GM12878 (cell line): ENCODE results near the gene HOXD9. TPM values are rescaled to one million over a fixed set of nuclear protein-coding genes. Genes with fewer than 3 reads are reported as not detected.

Experiments
- ATAC-seq: fragments of 200-7000 bp; cut with Tn5 transposase; 3 replicates; pipeline ENCODE4 v1.9.1; 2020; ENCODE audit warnings: mild to moderate bottlenecking, moderate library complexity
- BruUV-seq: library from RNA; stranded (reverse); fragments of 400-500 nt; replicated peaks from 2 replicates; lab custom pipeline; 2021; lab: Mats Ljungman, UMichigan
- CTCF ChIA-PET: fragments of 300-600 bp; sonication (Branson Sonifier 250); formaldehyde crosslinking; extraction: SDS; loops from one replicate; lab custom pipeline; 2021; ENCODE audit warnings: inconsistent platforms; lab: Yijun Ruan, JAX
- POLR2A ChIA-PET: fragments of 350-600 bp; formaldehyde crosslinking; extraction: SDS; loops from one replicate; lab custom pipeline; 2021; ENCODE audit warnings: inconsistent platforms; lab: Charles Lee
- RAD21 ChIA-PET: fragments of 300-600 bp; sonication (Branson Sonifier 250); formaldehyde crosslinking; loops from one replicate; lab custom pipeline; 2023; ENCODE audit warnings: antibody characterized with exemption; ENCODE audit not compliant: unreplicated experiment; lab: Charles Lee
- SMC1A ChIA-PET: fragments of 300-600 bp; sonication (Branson Sonifier 250); formaldehyde crosslinking; loops from one replicate; lab custom pipeline; 2023; ENCODE audit not compliant: unreplicated experiment, uncharacterized antibody; lab: Charles Lee
- DNase-seq: peaks from one replicate; pipeline ENCODE4 v3.0.0-alpha.2; 2011; ENCODE audit warnings: low read depth, low spot score
- FAIRE-seq: peaks from 3 replicates; lab custom pipeline; 2011; peaks lifted over from hg19 to GRCh38; lab: Jason Lieb, UNC
- H2AFZ ChIP-seq: 2 replicates; pipeline ENCODE4 v1.6.0; 2011; ENCODE audit warnings: low read depth, low read length, control low read depth; ENCODE audit not compliant: control insufficient read depth
- H3K27ac ChIP-seq: 2 replicates; pipeline ENCODE4 v1.5.1; 2011; ENCODE audit warnings: control low read depth; ENCODE audit not compliant: control insufficient read depth, insufficient read depth
- H3K27me3 ChIP-seq, 2 experiments: replicated peaks in 1 of 2; 2 replicates each; pipeline versions ENCODE4 v1.6.0 to v1.6.1; 2011; ENCODE audit warnings: low read length in 1 of 2; ENCODE audit not compliant: control insufficient read depth in 2 of 2, insufficient read depth in 2 of 2
- H3K36me3 ChIP-seq, 2 experiments: 2 replicates each; pipeline ENCODE4 v1.5.1; 2011; ENCODE audit warnings: low read length in 1 of 2; ENCODE audit not compliant: control insufficient read depth in 2 of 2, insufficient read depth in 2 of 2
- H3K4me1 ChIP-seq: 2 replicates; pipeline ENCODE4 v1.6.1; 2011; ENCODE audit warnings: mild to moderate bottlenecking, low read length, moderate library complexity, mixed read lengths; ENCODE audit not compliant: control insufficient read depth, insufficient read depth
- H3K4me2 ChIP-seq: 2 replicates; pipeline ENCODE4 v1.6.0; 2011; ENCODE audit warnings: control low read depth; ENCODE audit not compliant: control insufficient read depth, insufficient read depth
- H3K4me3 ChIP-seq: fragments of 200-600 bp; sonication (generic); 2 replicates; pipeline ENCODE4 v1.5.1; 2016
- H3K79me2 ChIP-seq: 2 replicates; pipeline ENCODE4 v1.6.0; 2011; ENCODE audit warnings: low read length; ENCODE audit not compliant: control insufficient read depth, insufficient read depth
- H3K9ac ChIP-seq: 2 replicates; pipeline ENCODE4 v1.8.0; 2011; ENCODE audit warnings: low read length, control low read depth, mixed read lengths; ENCODE audit not compliant: control insufficient read depth, insufficient read depth
- H3K9me3 ChIP-seq: replicated peaks from 3 replicates; pipeline ENCODE4 v1.5.1; 2011; ENCODE audit warnings: mild to moderate bottlenecking, low read length; ENCODE audit not compliant: control insufficient read depth, insufficient read depth
- H4K20me1 ChIP-seq: 2 replicates; pipeline ENCODE4 v1.6.0; 2011; ENCODE audit not compliant: control insufficient read depth, insufficient read depth
- ATF7 ChIP-seq: fragments of 450-650 bp; IDR thresholded peaks from 2 replicates; pipeline ENCODE4 v1.6.1; 2016; ENCODE audit warnings: low read depth, mild to moderate bottlenecking
- EZH2 ChIP-seq: IDR thresholded peaks from 2 replicates; pipeline ENCODE4 v1.6.1; 2012; ENCODE audit warnings: low read depth, mild to moderate bottlenecking, control low read depth, inconsistent platforms, low read length, borderline replicate concordance; ENCODE audit not compliant: control insufficient read depth
- HCFC1 ChIP-seq: fragments of 150-350 bp; IDR thresholded peaks from 2 replicates; pipeline ENCODE4 v1.6.1; 2014; ENCODE audit warnings: low read length
- IRF4 ChIP-seq: IDR thresholded peaks from 2 replicates; pipeline ENCODE4 v1.6.1; 2011; ENCODE audit warnings: low read depth, low read length
- MTA2 ChIP-seq: fragments of 450-650 bp; IDR thresholded peaks from 2 replicates; pipeline ENCODE4 v1.6.1; 2016; ENCODE audit warnings: low read depth, mild to moderate bottlenecking, moderate library complexity
- MXI1 ChIP-seq: fragments of 150-350 bp; IDR thresholded peaks from 2 replicates; pipeline ENCODE4 v1.6.1; 2011; ENCODE audit warnings: low read depth, mild to moderate bottlenecking, inconsistent platforms, low read length, improper control_type of control experiment
- NR2F1 ChIP-seq: fragments of 450-650 bp; conservative IDR thresholded peaks from 2 replicates; pipeline ENCODE4 v1.6.1; 2017; ENCODE audit warnings: mild to moderate bottlenecking
- PAX5 ChIP-seq: IDR thresholded peaks from 2 replicates; pipeline ENCODE4 v1.6.1; 2011; ENCODE audit warnings: low read depth, low read length, borderline replicate concordance
- PAX8 ChIP-seq: fragments of 450-650 bp; IDR thresholded peaks from 2 replicates; pipeline ENCODE4 v1.6.1; 2017; ENCODE audit warnings: mild to moderate bottlenecking, moderate library complexity
- POLR2AphosphoS2 ChIP-seq: IDR thresholded peaks from 2 replicates; pipeline ENCODE4 v1.6.1; 2011; ENCODE audit warnings: low read depth, mild to moderate bottlenecking, low read length, improper control_type of control experiment, moderate library complexity
- RBBP5 ChIP-seq: fragments of 200-600 bp; sonication (generic); conservative IDR thresholded peaks from 2 replicates; pipeline ENCODE4 v1.6.1; 2016
- RCOR1 ChIP-seq: conservative IDR thresholded peaks from 2 replicates; pipeline ENCODE4 v1.6.1; 2012; ENCODE audit warnings: low read depth, low read length, improper control_type of control experiment
- SPI1 ChIP-seq: IDR thresholded peaks from 2 replicates; pipeline ENCODE4 v1.6.1; 2011; ENCODE audit warnings: low read depth, mild to moderate bottlenecking, low read length, moderate library complexity, borderline replicate concordance; ENCODE audit not compliant: insufficient read depth
- TBL1XR1 ChIP-seq: IDR thresholded peaks from 2 replicates; pipeline ENCODE4 v1.6.1; 2012; ENCODE audit warnings: low read depth, low read length, improper control_type of control experiment
- TCF3 ChIP-seq: IDR thresholded peaks from 2 replicates; pipeline ENCODE4 v1.6.1; 2012; ENCODE audit warnings: low read depth, mild to moderate bottlenecking, low read length, borderline replicate concordance; ENCODE audit not compliant: insufficient read depth
- YBX1 ChIP-seq: fragments of 450-650 bp; IDR thresholded peaks from 2 replicates; pipeline ENCODE4 v1.6.1; 2016; ENCODE audit warnings: antibody characterized with exemption
- ZBED1 ChIP-seq: IDR thresholded peaks from 2 replicates; pipeline ENCODE4 v1.6.1; 2016; ENCODE audit warnings: borderline replicate concordance
- ZNF274 ChIP-seq: IDR thresholded peaks from one replicate; pipeline ENCODE4 v1.8.0; 2011; ENCODE audit not compliant: insufficient read length, insufficient read depth
- ZSCAN29 ChIP-seq: fragments of 450-650 bp; IDR thresholded peaks from 2 replicates; pipeline ENCODE4 v1.6.1; 2017; ENCODE audit warnings: mild to moderate bottlenecking, moderate library complexity
- WGBS: methylation state at CpG from one replicate; pipeline ENCODE4 v1.1.6; 2016; ENCODE audit warnings: low lambda C conversion rate; ENCODE audit not compliant: insufficient replicate concordance, insufficient coverage; ENCODE audit errors: missing lambda C conversion rate; 5-methylcytosine and 5-hydroxymethylcytosine counted together
- in situ Hi-C: fragments of 300-500 bp; cut with MboI; formaldehyde crosslinking; loops from 9 replicates; pipeline ENCODE4 v1.14.3; 2018; ENCODE audit warnings: mixed read lengths
- intact Hi-C: fragments of 100-400 bp; cut with micrococcal nuclease; formaldehyde crosslinking; loops from one replicate; pipeline ENCODE4 v1.14.2; 2022; ENCODE audit not compliant: unreplicated experiment
- polyA plus RNA-seq, 11 experiments: library from polyadenylated mRNA; depleted of rRNA in 4 of 11; unstranded in 6 of 11; stranded (reverse) in 5 of 11; fragments of >200 nt; fragmentation: Nextera tagmentation in 4 of 11; fragmentation: Illumina TruSeq in 1 of 11; extraction: Ambion mirVana in 4 of 11; extraction: Trizol in 1 of 11; gene quantifications; 1 replicate in 1 of 11; 2 replicates in 10 of 11; pipeline versions ENCODE4 v1.2.1 to v1.2.3, GENCODE V29; 2011 to 2016; ENCODE audit warnings: inconsistent platforms in 2 of 11, missing spikeins in 2 of 11, low read depth in 1 of 11
- total RNA-seq, 4 experiments: library from RNA; depleted of rRNA in 3 of 4; stranded (reverse); fragments of >200 nt in 3 of 4; fragmentation: Illumina TruSeq in 1 of 4; extraction: Trizol in 1 of 4; gene quantifications; 2 replicates each; pipeline versions ENCODE4 v1.2.1 to v1.2.3, GENCODE V29; 2013 to 2021

HOXD9 gene
- total and polyA plus RNA-seq, 10 of the 15 experiments (the other 5 are each of a cell fraction or from before 2014, with no cell fraction given) = not detected

DNA sequence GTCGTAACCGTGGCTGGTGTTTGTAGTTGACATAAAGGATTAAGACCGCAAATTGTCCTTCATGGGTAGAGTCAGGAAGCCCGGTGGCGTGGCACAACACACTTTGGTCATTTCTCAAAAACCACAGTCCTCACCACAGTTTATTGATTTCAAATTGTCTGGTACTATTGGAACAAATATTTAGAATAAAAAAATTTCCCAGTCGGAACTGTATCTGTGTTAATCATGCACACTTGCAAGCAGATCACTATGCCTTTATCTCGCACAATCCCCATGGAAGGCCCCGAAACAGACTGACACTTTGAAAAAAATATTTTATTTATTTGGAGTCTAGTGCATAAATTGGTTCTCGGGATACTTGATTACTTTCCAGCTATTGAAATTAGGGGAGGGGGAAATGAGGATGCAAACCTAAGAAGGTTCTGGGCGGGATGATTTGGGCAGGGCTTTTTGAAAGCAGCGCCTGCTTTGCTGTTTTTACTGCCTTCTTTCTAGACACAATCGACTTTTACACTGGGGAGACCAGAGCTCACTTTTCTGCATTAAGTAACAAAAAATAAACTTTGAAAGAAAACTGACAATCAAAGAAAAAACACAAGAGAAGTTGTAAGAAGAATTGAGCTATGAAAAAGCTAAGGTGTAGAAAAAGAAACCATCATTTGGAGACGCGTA, 50.5 kb downstream of the HOXD9 start:
- FAIRE-seq (no peak), DNase-seq (no peak), ATAC-seq (no peak)
- H3K9me3 ChIP-seq = no peaks in the 10 kb centered on the region; the same call in 2 of the 3 replicates
- H3K36me3 ChIP-seq = no peaks in the 10 kb centered on the region; a peak in 1 of 4 replicates
- H2AFZ ChIP-seq = no peak overlapping the region
- H3K79me2 ChIP-seq = no peaks in the 10 kb centered on the region
- no peak overlapping the region for H3K27ac ChIP-seq
- ChIA-PET CTCF (no interaction called here), SMC1A (no interaction called here), POLR2A (no interaction called here), RAD21 (no interaction called here)
- peaks cover 7 to 34% of the 10 kb centered on the region in 2 experiments for H3K27me3 ChIP-seq
- 21% methylated on average over 14 of the region's 14 CpGs for WGBS
- TF ChIP-seq ZNF274 (no peak), EZH2 (0 out of 2 replicates have a peak, but pooled peaks have one; percentile 27)
- in situ Hi-C loops (no loop called here), intact Hi-C loops (no loop called here)
- H3K4me2 ChIP-seq = no peak overlapping the region
- no peak overlapping the region for H3K4me3 ChIP-seq
- no peaks in the 10 kb centered on the region for H3K4me1 ChIP-seq
- BruUV-seq = no TSS peak
- no peak overlapping the region for H3K9ac ChIP-seq
- no peaks in the 10 kb centered on the region for H4K20me1 ChIP-seq

DNA sequence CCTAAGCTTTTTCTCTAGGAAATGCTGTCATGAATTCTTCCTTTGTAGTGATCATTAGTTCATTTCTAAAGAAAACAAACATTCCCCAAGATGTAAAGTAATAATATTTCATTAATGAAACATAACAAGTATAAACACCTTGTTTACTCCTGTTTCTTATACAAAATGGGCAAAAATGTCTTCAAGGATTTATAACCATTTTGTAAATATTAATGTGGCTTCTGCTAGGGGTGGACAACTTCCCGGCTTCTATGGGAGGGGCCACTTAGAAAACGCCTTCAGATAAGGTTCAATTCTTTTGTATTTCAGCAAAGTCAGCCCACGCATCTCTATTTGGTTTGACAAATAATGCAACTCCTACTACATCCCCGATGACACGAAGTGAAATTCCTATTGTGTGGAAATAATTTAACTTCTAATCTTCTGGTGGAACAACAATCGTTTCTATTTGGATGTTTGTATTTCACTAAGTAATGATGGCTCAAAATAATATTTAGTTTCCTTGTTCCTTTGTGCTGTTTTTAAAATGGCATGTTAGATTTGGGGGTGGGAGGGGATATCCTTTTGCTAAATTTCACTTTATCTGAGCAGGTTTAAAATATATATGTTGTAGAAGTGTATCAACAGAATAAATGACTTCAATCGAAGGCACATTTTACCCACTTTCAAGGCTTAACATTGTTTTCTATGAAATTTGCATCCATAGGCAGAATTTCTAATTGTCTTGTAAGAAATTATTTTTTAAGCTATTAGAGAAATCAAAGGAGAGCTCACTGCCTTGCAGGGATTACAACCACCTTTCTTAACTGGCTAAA, 51.3 kb downstream of the HOXD9 start:
- no TSS peak for BruUV-seq
- Histone ChIP-seq H3K9ac (no peak overlapping the region), H3K4me1 (no peaks in the 10 kb centered on the region), H3K4me2 (no peak overlapping the region), H3K4me3 (no peak overlapping the region), H3K36me3 (no peaks in the 10 kb centered on the region; a peak in 1 of 4 replicates), H3K27ac (no peak overlapping the region), H4K20me1 (no peaks in the 10 kb centered on the region), H3K27me3 (peaks cover 7 to 34% of the 10 kb centered on the region in 2 experiments), H2AFZ (no peak overlapping the region), H3K9me3 (no peaks in the 10 kb centered on the region; the same call in 2 of the 3 replicates), H3K79me2 (no peaks in the 10 kb centered on the region)
- intact Hi-C loops (no loop called here), in situ Hi-C loops (no loop called here)
- ChIA-PET POLR2A (interaction anchor here (0.5 kb wide), 1 partner anchor 20 kb away, joined by 3 read pairs; no protein-coding TSS in a partner anchor), SMC1A (interaction anchor here (1.1 kb wide), 1 partner anchor 13 kb away, joined by 5 read pairs; no protein-coding TSS in a partner anchor), CTCF (interaction anchor here (1.3 kb wide), 1 partner anchor 281 kb away, joined by 4 read pairs; no protein-coding TSS in a partner anchor), RAD21 (no interaction called here)
- WGBS = 6% methylated on average over 7 of the region's 7 CpGs
- ATAC-seq (no peak), DNase-seq (no peak), FAIRE-seq (no peak)
- TF ChIP-seq TCF3 (no peak), IRF4 (no peak), RBBP5 (no peak), YBX1 (no peak), MTA2 (no peak), TBL1XR1 (no peak), ZBED1 (no peak), ZSCAN29 (no peak), PAX5 (no peak), POLR2AphosphoS2 (no peak), MXI1 (no peak), ATF7 (no peak), EZH2 (no peak), HCFC1 (no peak), NR2F1 (no peak), SPI1 (no peak), PAX8 (no peak), RCOR1 (no peak)
